Left ventricle myocardium inferior (tissue), 1 donor: ENCODE data around the gene TRAPPC14. TPM values are rescaled to one million over a fixed set of nuclear protein-coding genes. Genes with fewer than 3 reads are reported as not detected.
A peak's percentile ranks its signal among the peaks of the same experiment; 100 is the strongest.

Experiments
- DNase-seq: peaks from one replicate; pipeline ENCODE4 v3.0.0-alpha.2; 2020
- H3K27ac ChIP-seq: fragments of 200-600 bp; replicated peaks from 2 replicates; pipeline ENCODE4 v1.8.0; 2021
- H3K27me3 ChIP-seq: fragments of 200-600 bp; 2 replicates; pipeline ENCODE4 v1.8.0; 2021; ENCODE audit warnings: low read depth
- H3K36me3 ChIP-seq: fragments of 200-600 bp; 2 replicates; pipeline ENCODE4 v1.8.0; 2021
- H3K4me1 ChIP-seq: fragments of 200-600 bp; 2 replicates; pipeline ENCODE4 v1.8.0; 2021
- H3K4me3 ChIP-seq: fragments of 200-600 bp; 2 replicates; pipeline ENCODE4 v1.8.0; 2021; ENCODE audit warnings: mild to moderate bottlenecking, moderate library complexity
- H3K9me3 ChIP-seq: fragments of 200-600 bp; replicated peaks from 2 replicates; pipeline ENCODE4 v1.8.0; 2021
- intact Hi-C: fragments of 100-400 bp; cut with micrococcal nuclease; formaldehyde crosslinking; loops from one replicate; pipeline ENCODE4 v1.11.0; 2022
- total RNA-seq: library from RNA; stranded (reverse); fragmentation: NEBNext Ultra II Directional; extraction: Animal tissue kit (Norgen Biotek cat#: 25700); gene quantifications from one replicate; pipeline ENCODE4 v1.2.1, GENCODE V29; 2021
- TF ChIP-seq, protein P1 (sequence below): fragments of 200-600 bp; IDR thresholded peaks from 2 replicates; pipeline ENCODE4 v1.8.0; 2021; ENCODE audit warnings: antibody characterized with exemption, mild to moderate bottlenecking, borderline replicate concordance
- donor health status: DM: no; HTN: yes; CAD: no; lungs with severe emphysema.

Gene TRAPPC14
- total RNA-seq, 1 donor from 2014 or later = 7.1 TPM

DNA sequence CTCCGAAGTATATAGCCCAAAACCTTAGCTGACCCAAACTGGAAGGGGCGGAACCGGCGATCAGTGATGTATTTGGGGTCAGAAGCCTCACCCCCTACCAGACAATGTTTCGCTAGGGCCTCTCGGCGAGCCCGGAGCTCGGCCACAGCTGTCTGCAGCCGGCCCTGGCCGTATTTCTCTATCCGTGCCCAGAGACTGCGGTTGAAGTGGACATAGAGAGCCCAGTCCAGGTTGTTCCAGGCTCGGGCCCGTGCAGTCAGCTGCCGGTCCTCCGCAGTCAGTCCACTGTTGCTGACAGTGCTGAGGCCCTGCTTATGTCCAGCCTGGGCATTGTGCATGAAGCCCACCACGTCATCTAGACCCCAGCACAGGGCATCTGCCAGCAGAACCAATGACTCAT, 1.5 kb upstream of the TRAPPC14 start:
- Histone ChIP-seq H3K36me3 (peaks cover 17% of the 10 kb centered on the region), H3K9me3 (no peaks in the 10 kb centered on the region), H3K27me3 (peaks cover 7% of the 10 kb centered on the region), H3K4me3 (no peak overlapping the region), H3K4me1 (peaks cover 26% of the 10 kb centered on the region), H3K27ac (no peak overlapping the region)
- TF ChIP-seq, protein P1, sequence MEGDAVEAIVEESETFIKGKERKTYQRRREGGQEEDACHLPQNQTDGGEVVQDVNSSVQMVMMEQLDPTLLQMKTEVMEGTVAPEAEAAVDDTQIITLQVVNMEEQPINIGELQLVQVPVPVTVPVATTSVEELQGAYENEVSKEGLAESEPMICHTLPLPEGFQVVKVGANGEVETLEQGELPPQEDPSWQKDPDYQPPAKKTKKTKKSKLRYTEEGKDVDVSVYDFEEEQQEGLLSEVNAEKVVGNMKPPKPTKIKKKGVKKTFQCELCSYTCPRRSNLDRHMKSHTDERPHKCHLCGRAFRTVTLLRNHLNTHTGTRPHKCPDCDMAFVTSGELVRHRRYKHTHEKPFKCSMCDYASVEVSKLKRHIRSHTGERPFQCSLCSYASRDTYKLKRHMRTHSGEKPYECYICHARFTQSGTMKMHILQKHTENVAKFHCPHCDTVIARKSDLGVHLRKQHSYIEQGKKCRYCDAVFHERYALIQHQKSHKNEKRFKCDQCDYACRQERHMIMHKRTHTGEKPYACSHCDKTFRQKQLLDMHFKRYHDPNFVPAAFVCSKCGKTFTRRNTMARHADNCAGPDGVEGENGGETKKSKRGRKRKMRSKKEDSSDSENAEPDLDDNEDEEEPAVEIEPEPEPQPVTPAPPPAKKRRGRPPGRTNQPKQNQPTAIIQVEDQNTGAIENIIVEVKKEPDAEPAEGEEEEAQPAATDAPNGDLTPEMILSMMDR = no peak
- no peak for DNase-seq
- intact Hi-C loops = no loop called here

DNA sequence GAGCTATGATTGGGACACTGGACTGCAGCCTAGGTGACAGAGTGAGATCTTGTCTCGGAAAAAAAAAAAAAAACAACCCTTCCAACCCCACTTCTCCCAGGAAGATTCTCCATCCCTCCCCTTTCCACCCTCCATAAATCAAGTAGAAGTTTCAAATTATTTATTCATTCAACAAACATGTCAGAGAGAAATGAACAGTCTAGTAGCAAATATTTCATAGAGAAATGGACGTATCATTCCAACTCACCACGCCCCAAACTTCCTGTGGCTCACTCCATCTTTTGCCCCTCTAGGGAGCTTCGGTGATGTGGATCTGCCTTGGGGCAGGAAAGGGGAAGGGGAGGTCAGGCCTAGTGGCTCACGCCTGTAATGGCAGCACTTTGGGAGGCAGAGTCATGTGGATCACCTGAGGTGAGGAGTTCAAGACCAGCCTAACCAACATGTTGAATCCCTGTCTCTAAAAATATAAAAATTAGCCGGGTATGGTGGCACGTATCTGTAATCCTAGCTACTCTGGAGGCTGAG, 638 bp upstream of the TRAPPC14 start:
- H3K4me3 ChIP-seq = peak overlapping the region; percentile 95
- intact Hi-C loops = no loop called here
- H3K36me3 ChIP-seq = peaks cover 26% of the 10 kb centered on the region
- H3K9me3 ChIP-seq = no peaks in the 10 kb centered on the region
- H3K27ac ChIP-seq = peak overlapping the region; percentile 87
- H3K27me3 ChIP-seq = peaks cover 3% of the 10 kb centered on the region
- TF ChIP-seq, protein P1 = no peak
- peaks cover 26% of the 10 kb centered on the region for H3K4me1 ChIP-seq
- no peak for DNase-seq

DNA sequence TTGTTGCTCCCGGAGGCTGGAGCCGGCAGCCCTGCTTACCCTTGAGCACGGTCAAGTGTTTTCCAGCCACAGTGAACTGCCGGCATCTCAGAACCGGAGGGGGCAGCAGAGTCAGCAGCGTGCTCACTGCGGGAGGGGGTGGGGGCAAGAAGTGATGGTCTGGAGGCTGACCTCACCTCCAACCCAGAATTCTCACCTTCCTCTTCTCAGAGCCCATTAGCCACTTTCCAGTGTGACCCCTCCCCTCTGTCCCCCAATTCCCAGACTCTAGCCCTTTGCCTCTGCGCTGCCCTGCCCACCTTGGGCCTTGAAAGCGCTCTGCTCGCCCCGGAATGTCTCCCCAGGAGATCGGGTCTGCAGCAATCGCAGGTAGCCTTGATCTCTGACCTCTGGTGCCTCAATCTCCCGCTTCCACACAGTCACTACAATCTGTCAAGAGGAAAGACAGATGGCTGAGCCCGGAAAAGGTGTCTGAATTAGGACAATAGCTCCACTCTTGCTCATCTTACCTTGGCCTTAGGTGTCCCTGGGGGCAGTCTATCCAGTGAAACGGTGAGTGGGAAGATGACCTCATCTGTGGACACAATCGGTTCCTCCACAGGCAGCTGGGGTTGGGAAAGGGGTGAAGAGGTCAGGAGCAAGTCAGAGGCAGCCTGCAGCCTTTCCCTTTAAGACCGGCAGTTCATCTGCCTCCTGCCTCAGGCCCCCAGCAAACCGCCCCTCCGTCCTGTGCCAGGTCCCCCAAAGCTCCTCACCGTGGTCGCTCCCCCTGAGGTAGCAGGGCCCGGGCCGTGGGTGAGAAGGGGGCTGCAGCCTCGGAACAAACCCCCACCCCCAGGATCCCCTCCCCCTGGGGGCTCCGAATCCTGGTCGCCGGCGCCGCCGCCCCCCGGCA, 942 bp downstream of the TRAPPC14 start:
- intact Hi-C loops = no loop called here
- Histone ChIP-seq H3K27ac (peak overlapping the region; percentile 87), H3K27me3 (no peaks in the 10 kb centered on the region), H3K36me3 (peaks cover 37% of the 10 kb centered on the region), H3K4me3 (peak overlapping the region; percentile 95), H3K4me1 (peaks cover 26% of the 10 kb centered on the region), H3K9me3 (no peaks in the 10 kb centered on the region)
- TF ChIP-seq, protein P1 = peak; percentile 15
- DNase-seq = no peak

DNA sequence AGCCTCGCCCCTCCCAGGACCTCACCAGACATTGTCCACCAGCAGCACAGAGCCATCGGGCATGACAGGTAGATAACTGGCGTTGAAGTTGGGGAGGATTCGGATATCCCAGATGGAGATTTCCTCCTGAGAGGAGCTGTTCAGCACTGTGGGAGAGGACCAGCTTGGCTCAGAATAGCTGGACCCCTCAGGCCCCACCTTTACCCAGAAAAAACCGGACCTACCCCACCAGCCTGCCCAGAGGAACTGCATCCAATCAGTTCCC, 1.5 kb downstream of the TRAPPC14 start:
- Histone ChIP-seq H3K36me3 (peaks cover 37% of the 10 kb centered on the region), H3K9me3 (no peaks in the 10 kb centered on the region), H3K27ac (peak overlapping the region; percentile 87), H3K4me3 (peak overlapping the region; percentile 95), H3K4me1 (peaks cover 26% of the 10 kb centered on the region), H3K27me3 (no peaks in the 10 kb centered on the region)
- no peak for DNase-seq
- intact Hi-C loops = no loop called here
- TF ChIP-seq, protein P1 = no peak

DNA sequence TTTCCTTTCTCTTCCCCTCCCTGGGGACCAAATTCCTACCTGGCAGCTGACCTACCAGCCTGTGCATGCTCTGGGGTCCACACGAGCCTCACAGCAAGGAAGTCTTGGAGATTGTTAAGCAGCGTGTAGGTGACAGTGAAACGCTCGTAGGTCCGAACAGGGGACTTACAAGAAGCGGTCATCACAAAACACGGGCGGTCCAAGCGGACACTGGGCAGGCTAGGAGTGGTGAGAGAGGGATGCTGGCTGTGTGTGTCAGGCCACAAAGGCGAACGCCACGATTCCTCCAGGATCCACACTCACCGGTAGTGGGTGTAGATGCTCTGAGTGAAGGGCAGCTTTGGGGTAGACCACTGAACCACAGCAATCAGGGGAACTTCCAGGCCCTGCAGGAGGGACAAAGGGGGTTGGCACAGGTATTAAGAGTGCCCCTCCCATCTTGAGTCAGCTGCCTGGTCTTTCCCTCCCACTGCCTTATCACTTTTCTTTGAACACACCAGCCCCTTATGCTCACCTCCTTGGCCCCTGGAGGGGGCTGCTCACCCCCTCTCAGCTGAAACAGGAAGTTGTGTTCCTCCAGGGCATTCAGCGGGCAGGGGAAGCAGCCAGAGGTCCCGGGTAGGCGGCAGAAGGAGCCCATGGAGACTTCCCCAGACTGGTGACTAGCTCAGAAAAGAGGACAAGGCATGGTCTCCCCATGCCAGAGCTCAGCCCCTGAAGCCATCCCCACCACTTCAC, 2.0 kb downstream of the TRAPPC14 start:
- Histone ChIP-seq H3K27me3 (no peaks in the 10 kb centered on the region), H3K9me3 (no peaks in the 10 kb centered on the region), H3K27ac (peak overlapping the region; percentile 87), H3K36me3 (peaks cover 37% of the 10 kb centered on the region), H3K4me3 (peak overlapping the region; percentile 95), H3K4me1 (peaks cover 26% of the 10 kb centered on the region)
- TF ChIP-seq, protein P1 = no peak
- DNase-seq = no peak
- intact Hi-C loops = no loop called here
